Testis (tissue), 2 donors: ENCODE data around the gene MYH8.

ENCODE experiments used
- POLR2A ChIP-seq: fragments of 450-650 bp; IDR thresholded peaks from one replicate; pipeline ENCODE4 v1.6.1; 2017; ENCODE audit warnings: antibody characterized with exemption, mild to moderate bottlenecking, moderate library complexity
- TF ChIP-seq, protein P1 (sequence below), 3 experiments: fragments of 450-650 bp in 2 of 3; fragments of 200-600 bp in 1 of 3; sonication (generic) in 1 of 3; IDR thresholded peaks; one replicate each; pipeline ENCODE4 v1.5.1; 2016 to 2019; ENCODE audit warnings: antibody characterized with exemption in 3 of 3, mild to moderate bottlenecking in 2 of 3, moderate library complexity in 1 of 3

DNA sequence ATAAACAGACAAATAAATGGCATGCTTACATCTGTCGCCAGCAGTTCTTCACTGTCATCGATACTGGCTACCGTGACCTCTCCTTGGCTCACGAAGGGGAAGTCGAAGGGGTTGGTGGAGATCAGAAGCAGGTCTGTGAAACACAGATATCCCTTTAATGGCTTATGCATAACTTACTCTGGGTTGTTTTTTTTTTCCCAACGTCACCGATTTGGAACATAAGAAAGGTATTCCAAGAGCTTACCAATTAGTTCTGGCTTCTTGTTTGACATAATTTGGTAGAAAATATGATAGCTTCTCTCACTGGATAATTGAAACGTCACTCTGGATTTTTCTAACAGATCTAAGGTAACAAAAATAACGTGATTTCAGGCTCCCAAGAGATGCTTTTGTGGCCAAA is 67.1 kb downstream of the MYH8 start:
- TF ChIP-seq POLR2A, result no peak
- TF ChIP-seq, protein P1, sequence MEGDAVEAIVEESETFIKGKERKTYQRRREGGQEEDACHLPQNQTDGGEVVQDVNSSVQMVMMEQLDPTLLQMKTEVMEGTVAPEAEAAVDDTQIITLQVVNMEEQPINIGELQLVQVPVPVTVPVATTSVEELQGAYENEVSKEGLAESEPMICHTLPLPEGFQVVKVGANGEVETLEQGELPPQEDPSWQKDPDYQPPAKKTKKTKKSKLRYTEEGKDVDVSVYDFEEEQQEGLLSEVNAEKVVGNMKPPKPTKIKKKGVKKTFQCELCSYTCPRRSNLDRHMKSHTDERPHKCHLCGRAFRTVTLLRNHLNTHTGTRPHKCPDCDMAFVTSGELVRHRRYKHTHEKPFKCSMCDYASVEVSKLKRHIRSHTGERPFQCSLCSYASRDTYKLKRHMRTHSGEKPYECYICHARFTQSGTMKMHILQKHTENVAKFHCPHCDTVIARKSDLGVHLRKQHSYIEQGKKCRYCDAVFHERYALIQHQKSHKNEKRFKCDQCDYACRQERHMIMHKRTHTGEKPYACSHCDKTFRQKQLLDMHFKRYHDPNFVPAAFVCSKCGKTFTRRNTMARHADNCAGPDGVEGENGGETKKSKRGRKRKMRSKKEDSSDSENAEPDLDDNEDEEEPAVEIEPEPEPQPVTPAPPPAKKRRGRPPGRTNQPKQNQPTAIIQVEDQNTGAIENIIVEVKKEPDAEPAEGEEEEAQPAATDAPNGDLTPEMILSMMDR (IDR thresholded peaks at IDR 0.05), result no peak
